Endothelial cell of umbilical vein (primary cell): ENCODE data around the gene SCAANT1. TPM values are rescaled to one million over a fixed set of nuclear protein-coding genes. Genes with fewer than 3 reads are reported as not detected.

Source experiments
- BruUV-seq: library from RNA; stranded (reverse); fragments of 400-500 nt; replicated peaks from 2 replicates; lab custom pipeline; 2021; lab: Mats Ljungman, UMichigan
- CTCF ChIA-PET: fragments of 300-600, 350-600 bp; sonication (Branson Sonifier 250); formaldehyde crosslinking; loops from one replicate; lab custom pipeline; 2021; ENCODE audit warnings: antibody characterized with exemption, inconsistent platforms; lab: Charles Lee
- POLR2A ChIA-PET: fragments of 300-600, 350-600 bp; sonication (Branson Sonifier 250); formaldehyde crosslinking; loops from one replicate; lab custom pipeline; 2021; ENCODE audit warnings: antibody characterized with exemption, inconsistent platforms; lab: Charles Lee
- DNase-seq: peaks from one replicate; pipeline ENCODE4 v3.0.0-alpha.2; 2011; ENCODE audit warnings: low read depth, low spot score
- FAIRE-seq: peaks from 2 replicates; lab custom pipeline; 2011; peaks lifted over from hg19 to GRCh38; lab: Jason Lieb, UNC
- H2AFZ ChIP-seq: 2 replicates; pipeline ENCODE4 v1.6.0; 2012; ENCODE audit warnings: low read depth, low read length, control low read depth, inconsistent platforms
- H3K27ac ChIP-seq: 2 replicates; pipeline ENCODE4 v1.5.1; 2011; ENCODE audit warnings: low read depth, mild to moderate bottlenecking, control low read depth, low read length, moderate library complexity; ENCODE audit not compliant: insufficient read depth
- H3K27me3 ChIP-seq, 2 experiments: 2 replicates each; pipeline versions ENCODE4 v1.6.0 to v1.6.1; 2011; ENCODE audit warnings: low read length in 2 of 2, mixed read lengths in 1 of 2; ENCODE audit not compliant: control insufficient read depth in 2 of 2, insufficient read depth in 2 of 2
- H3K36me3 ChIP-seq, 2 experiments: 2 replicates in 1 of 2; 3 replicates in 1 of 2; pipeline ENCODE4 v1.5.1; 2011; ENCODE audit warnings: low read length in 2 of 2, mild to moderate bottlenecking in 1 of 2, moderate library complexity in 1 of 2; ENCODE audit not compliant: control insufficient read depth in 2 of 2, insufficient read depth in 2 of 2; ENCODE audit errors: extremely low read depth in 1 of 2
- H3K4me1 ChIP-seq: 3 replicates; pipeline ENCODE4 v1.5.1; 2011; ENCODE audit warnings: mild to moderate bottlenecking, low read length; ENCODE audit not compliant: control insufficient read depth, insufficient read depth; ENCODE audit errors: extremely low read depth
- H3K4me2 ChIP-seq: 2 replicates; pipeline ENCODE4 v1.6.1; 2011; ENCODE audit warnings: low read length, control low read depth, mixed read lengths; ENCODE audit not compliant: insufficient read depth
- H3K4me3 ChIP-seq, 3 experiments: fragments of 200-600 bp in 1 of 3; sonication (generic), shearing (Covaris generic) in 1 of 3; replicated peaks in 1 of 3; 2 replicates each; pipeline ENCODE4 v1.5.1; 2011 to 2016; ENCODE audit warnings: control low read depth in 3 of 3, low read length in 3 of 3, mild to moderate bottlenecking in 2 of 3, inconsistent platforms in 1 of 3, low read depth in 1 of 3, moderate library complexity in 1 of 3; ENCODE audit not compliant: insufficient read depth in 1 of 3
- H3K79me2 ChIP-seq: 2 replicates; pipeline ENCODE4 v1.6.0; 2012; ENCODE audit warnings: low read length, inconsistent platforms; ENCODE audit not compliant: control insufficient read depth, insufficient read depth
- H3K9ac ChIP-seq: replicated peaks from 2 replicates; pipeline ENCODE3; 2011; ENCODE audit warnings: low read length, control low read depth; ENCODE audit not compliant: insufficient read depth; ENCODE audit errors: extremely low read depth
- H3K9me1 ChIP-seq: replicated peaks from 3 replicates; pipeline ENCODE4 v1.6.0; 2011; ENCODE audit warnings: mild to moderate bottlenecking, low read length; ENCODE audit not compliant: control insufficient read depth, insufficient read depth; ENCODE audit errors: extremely low read depth
- H3K9me3 ChIP-seq: replicated peaks from 2 replicates; pipeline ENCODE4 v1.5.1; 2012; ENCODE audit warnings: low read length, inconsistent platforms; ENCODE audit not compliant: control insufficient read depth, insufficient read depth
- H4K20me1 ChIP-seq: replicated peaks from 2 replicates; pipeline ENCODE3; 2011; ENCODE audit warnings: mild to moderate bottlenecking, low read length; ENCODE audit not compliant: control insufficient read depth, insufficient read depth; ENCODE audit errors: extremely low read depth
- EZH2 ChIP-seq: IDR thresholded peaks from 2 replicates; pipeline ENCODE4 v1.6.1; 2012; ENCODE audit warnings: borderline replicate concordance, low read depth, mild to moderate bottlenecking, moderate library complexity, low read length, inconsistent platforms; ENCODE audit not compliant: severe bottlenecking
- FOS ChIP-seq: IDR thresholded peaks from 2 replicates; pipeline ENCODE4 v1.6.1; 2011; ENCODE audit warnings: mild to moderate bottlenecking, low read length, moderate library complexity, borderline replicate concordance; ENCODE audit not compliant: insufficient read depth
- GATA2 ChIP-seq: IDR thresholded peaks from 2 replicates; pipeline ENCODE4 v1.7.0; 2011; ENCODE audit warnings: low read depth, mild to moderate bottlenecking, moderate library complexity, mixed read lengths, low read length; ENCODE audit not compliant: insufficient read length, insufficient read depth
- JUN ChIP-seq: IDR thresholded peaks from 2 replicates; pipeline ENCODE4 v1.6.1; 2011; ENCODE audit warnings: borderline replicate concordance, low read depth; ENCODE audit not compliant: insufficient read length, insufficient read depth
- MYC ChIP-seq: IDR thresholded peaks from one replicate; pipeline ENCODE4 v1.6.1; 2011; ENCODE audit warnings: mild to moderate bottlenecking, low read depth, low read length
- POLR2A ChIP-seq: IDR thresholded peaks from 2 replicates; pipeline ENCODE4 v1.6.1; 2012; ENCODE audit warnings: low read depth, mild to moderate bottlenecking, control low read depth, low read length
- POLR2AphosphoS5 ChIP-seq: IDR thresholded peaks from 2 replicates; pipeline ENCODE4 v1.6.1; 2012; ENCODE audit warnings: low read depth, mild to moderate bottlenecking, control low read depth, low read length, moderate library complexity; ENCODE audit not compliant: insufficient read depth
- dilution Hi-C: fragments of 300-500 bp; cut with MboI; formaldehyde crosslinking; loops from one replicate; pipeline ENCODE4 v1.15.0; 2019; ENCODE audit warnings: low sequenced_read_pairs; ENCODE audit not compliant: extremely low pct_ligation_motif_present
- intact Hi-C: fragments of 100-400 bp; cut with micrococcal nuclease; formaldehyde crosslinking; loops from one replicate; pipeline ENCODE4 v1.10.0; 2022
- polyA plus RNA-seq, 4 experiments: library from polyadenylated mRNA; depleted of rRNA in 3 of 4; stranded (reverse) in 3 of 4; unstranded in 1 of 4; fragments of >200 nt; gene quantifications; 2 replicates each; pipeline versions ENCODE4 v1.2.1 to v1.2.3, GENCODE V29; 2011 to 2012; ENCODE audit warnings: missing spikeins in 1 of 4
- total RNA-seq: library from RNA; stranded (reverse); gene quantifications from 2 replicates; pipeline ENCODE4 v1.2.3, GENCODE V29; 2021
- TF ChIP-seq, protein P1 (sequence below), 2 donors: IDR thresholded peaks; 1 replicate in 1 of 2; 2 replicates in 1 of 2; pipeline ENCODE4 v1.5.1; 2011; ENCODE audit warnings: low read length in 2 of 2, mild to moderate bottlenecking in 2 of 2, moderate library complexity in 2 of 2, control low read depth in 1 of 2, inconsistent platforms in 1 of 2, low read depth in 1 of 2; ENCODE audit not compliant: insufficient read depth in 1 of 2; ENCODE audit errors: extremely low read depth in 1 of 2
- TF ChIP-seq, protein P2 (sequence below): IDR thresholded peaks from 2 replicates; pipeline ENCODE4 v1.6.1; 2011; ENCODE audit not compliant: insufficient read depth, insufficient read length

Gene SCAANT1
- total and polyA plus RNA-seq, 2 donors (not counting 3 experiments of a cell fraction or from before 2014, with no cell fraction given) = not detected

DNA sequence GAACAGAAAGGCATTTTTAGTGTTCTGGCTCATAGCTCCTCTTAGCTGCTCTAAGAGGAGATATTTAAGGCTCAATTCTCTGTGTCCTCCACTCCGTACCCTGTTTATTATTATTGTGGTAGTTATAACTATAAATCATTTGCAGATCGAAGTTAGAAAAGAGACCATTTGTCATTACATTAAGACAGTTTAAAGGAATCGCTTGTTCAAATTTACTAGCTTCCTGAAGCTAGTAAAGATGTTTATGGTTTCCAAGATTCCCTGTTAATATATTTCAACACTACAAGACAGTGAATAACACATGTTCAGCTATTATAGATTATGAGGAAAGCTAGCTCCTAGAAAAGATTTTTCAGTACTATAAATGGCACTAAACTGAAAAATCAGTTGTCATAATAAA lies 35.9 kb downstream of the SCAANT1 start:
- dilution Hi-C loops = no loop called here
- POLR2A ChIA-PET = no interaction called here
- H4K20me1 ChIP-seq = peaks cover 5% of the 10 kb centered on the region

More for the DNA sequence above, 35.9 kb downstream of the SCAANT1 start:
- CTCF ChIA-PET = interaction anchor here (0.8 to 1.5 kb wide), 3 partner anchors 8 to 32 kb away, joined by 3 read pairs; no protein-coding TSS in a partner anchor
- DNase-seq = no peak
- H3K4me3 ChIP-seq = no peak overlapping the region
- H3K27me3 ChIP-seq = no peaks in the 10 kb centered on the region
- no peak for FAIRE-seq
- H3K4me2 ChIP-seq = no peak overlapping the region
- no peak overlapping the region for H2AFZ ChIP-seq
- no peaks in the 10 kb centered on the region for H3K4me1 ChIP-seq
- no peak overlapping the region for H3K27ac ChIP-seq
- H3K9me1 ChIP-seq = no peaks in the 10 kb centered on the region
- H3K79me2 ChIP-seq = peaks cover 63% of the 10 kb centered on the region
- TF ChIP-seq, protein P1, sequence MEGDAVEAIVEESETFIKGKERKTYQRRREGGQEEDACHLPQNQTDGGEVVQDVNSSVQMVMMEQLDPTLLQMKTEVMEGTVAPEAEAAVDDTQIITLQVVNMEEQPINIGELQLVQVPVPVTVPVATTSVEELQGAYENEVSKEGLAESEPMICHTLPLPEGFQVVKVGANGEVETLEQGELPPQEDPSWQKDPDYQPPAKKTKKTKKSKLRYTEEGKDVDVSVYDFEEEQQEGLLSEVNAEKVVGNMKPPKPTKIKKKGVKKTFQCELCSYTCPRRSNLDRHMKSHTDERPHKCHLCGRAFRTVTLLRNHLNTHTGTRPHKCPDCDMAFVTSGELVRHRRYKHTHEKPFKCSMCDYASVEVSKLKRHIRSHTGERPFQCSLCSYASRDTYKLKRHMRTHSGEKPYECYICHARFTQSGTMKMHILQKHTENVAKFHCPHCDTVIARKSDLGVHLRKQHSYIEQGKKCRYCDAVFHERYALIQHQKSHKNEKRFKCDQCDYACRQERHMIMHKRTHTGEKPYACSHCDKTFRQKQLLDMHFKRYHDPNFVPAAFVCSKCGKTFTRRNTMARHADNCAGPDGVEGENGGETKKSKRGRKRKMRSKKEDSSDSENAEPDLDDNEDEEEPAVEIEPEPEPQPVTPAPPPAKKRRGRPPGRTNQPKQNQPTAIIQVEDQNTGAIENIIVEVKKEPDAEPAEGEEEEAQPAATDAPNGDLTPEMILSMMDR (IDR thresholded peaks at IDR 0.05; ENCODE audit: extremely low read depth in 1 of 2, insufficient read depth in 1 of 2, low read depth in 1 of 2, low read length in 2 of 2) = no peak
- TF ChIP-seq MYC (no peak), FOS (no peak), GATA2 (no peak), POLR2A (no peak), JUN (no peak), EZH2 (no peak), POLR2AphosphoS5 (no peak)
- TF ChIP-seq, protein P2, sequence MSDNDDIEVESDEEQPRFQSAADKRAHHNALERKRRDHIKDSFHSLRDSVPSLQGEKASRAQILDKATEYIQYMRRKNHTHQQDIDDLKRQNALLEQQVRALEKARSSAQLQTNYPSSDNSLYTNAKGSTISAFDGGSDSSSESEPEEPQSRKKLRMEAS = no peak
- intact Hi-C loops = no loop called here
- BruUV-seq = no TSS peak
- H3K9me3 ChIP-seq = no peaks in the 10 kb centered on the region
- no peaks in the 10 kb centered on the region for H3K36me3 ChIP-seq
- no peak overlapping the region for H3K9ac ChIP-seq
